ENCODE results near the gene STK32A.

STK32A gene

GRCh38 chr5:147396070-147396823 is 161.4 kb downstream of the STK32A start:
- no peak for DNase-seq

- DNase-seq: no peak
Measured at GRCh38 chr5:147397616-147398015, 162.8 kb downstream of the STK32A start.

GRCh38 chr5:147398860-147399259 is 164.0 kb downstream of the STK32A start:
- DNase-seq: no peak

GRCh38 chr5:147400126-147400809 is 165.4 kb downstream of the STK32A start:
- DNase-seq: no peak

GRCh38 chr5:147400881-147401280 is 166.1 kb downstream of the STK32A start:
- no peak for DNase-seq

- no peak for DNase-seq
Measured at GRCh38 chr5:147403651-147404640, 169.1 kb downstream of the STK32A start.

GRCh38 chr5:147404706-147405105 is 169.9 kb downstream of the STK32A start:
- no peak for DNase-seq

- DNase-seq: no peak
Measured at GRCh38 chr5:147406636-147407035, 171.8 kb downstream of the STK32A start.

- DNase-seq: no peak
Measured at GRCh38 chr5:147407094-147407681, 172.4 kb downstream of the STK32A start.

- DNase-seq: no peak
Measured at GRCh38 chr5:147408980-147409379, 174.2 kb downstream of the STK32A start.

GRCh38 chr5:147410496-147411358 is 175.9 kb downstream of the STK32A start:
- no peak for DNase-seq

GRCh38 chr5:147411359-147412319 is 176.8 kb downstream of the STK32A start:
- DNase-seq: no peak

GRCh38 chr5:147412561-147412960 is 177.7 kb downstream of the STK32A start:
- DNase-seq: no peak

- DNase-seq: no peak
Measured at GRCh38 chr5:147413266-147413665, 178.4 kb downstream of the STK32A start.

- no peak for DNase-seq
Measured at GRCh38 chr5:147415651-147416050, 180.8 kb downstream of the STK32A start.

- DNase-seq: no peak
Measured at GRCh38 chr5:147417135-147417813, 182.4 kb downstream of the STK32A start.

- DNase-seq: no peak
Measured at GRCh38 chr5:147418613-147419012, 183.8 kb downstream of the STK32A start.

GRCh38 chr5:147426640-147427327 is 192.0 kb downstream of the STK32A start:
- DNase-seq: no peak
